Stimulated activated naive CD4-positive, alpha-beta T cell treated with Interleukin-2 at 50 U/mL for 16 hours (primary cell): ENCODE data around the gene UPF2.

Source experiments
- DNase-seq: peaks from one replicate; lab custom pipeline; 2025; lab: John Stamatoyannopoulos, UW

The UPF2 gene

GRCh38 chr10:11962176-11962575 is 80.4 kb downstream of the UPF2 start:
- DNase-seq = no peak

- no peak for DNase-seq
Measured at GRCh38 chr10:11961771-11962170, 80.8 kb downstream of the UPF2 start.

GRCh38 chr10:11959966-11960365 is 82.6 kb downstream of the UPF2 start:
- no peak for DNase-seq

- DNase-seq = no peak
Measured at GRCh38 chr10:11958956-11959355, 83.7 kb downstream of the UPF2 start.

GRCh38 chr10:11951695-11952094 is 90.9 kb downstream of the UPF2 start:
- no peak for DNase-seq

- no peak for DNase-seq
Measured at GRCh38 chr10:11950325-11951018, 92.1 kb downstream of the UPF2 start.

GRCh38 chr10:11949152-11949551 is 93.5 kb downstream of the UPF2 start:
- no peak for DNase-seq

GRCh38 chr10:11946652-11947051 is 96.0 kb downstream of the UPF2 start:
- no peak for DNase-seq

- no peak for DNase-seq
Measured at GRCh38 chr10:11936389-11937152, 106.0 kb downstream of the UPF2 start.

- no peak for DNase-seq
Measured at GRCh38 chr10:11934262-11934661, 108.3 kb downstream of the UPF2 start.

GRCh38 chr10:11933577-11934223 is 108.9 kb downstream of the UPF2 start:
- DNase-seq = no peak

GRCh38 chr10:11931038-11931437 is 111.6 kb downstream of the UPF2 start:
- no peak for DNase-seq

GRCh38 chr10:11930312-11930978 is 112.2 kb downstream of the UPF2 start:
- no peak for DNase-seq

GRCh38 chr10:11927746-11928145 is 114.9 kb downstream of the UPF2 start:
- no peak for DNase-seq

- DNase-seq = no peak
Measured at GRCh38 chr10:11921800-11922392, 120.7 kb downstream of the UPF2 start.

GRCh38 chr10:11919271-11919670 is 123.3 kb downstream of the UPF2 start:
- no peak for DNase-seq

- no peak for DNase-seq
Measured at GRCh38 chr10:11918384-11918783, 124.2 kb downstream of the UPF2 start.

- DNase-seq = no peak
Measured at GRCh38 chr10:11913079-11913641, 129.4 kb downstream of the UPF2 start.

- no peak for DNase-seq
Measured at GRCh38 chr10:11910102-11910501, 132.5 kb downstream of the UPF2 start.

- DNase-seq = no peak
Measured at GRCh38 chr10:11909618-11910017, 133.0 kb downstream of the UPF2 start.

GRCh38 chr10:11908991-11909390 is 133.6 kb downstream of the UPF2 start:
- DNase-seq = no peak

GRCh38 chr10:11908536-11908935 is 134.1 kb downstream of the UPF2 start:
- DNase-seq = no peak
